Stomach (tissue), 9 donors: Measurements from ENCODE around the gene C16orf90. TPM values are rescaled to one million over a fixed set of nuclear protein-coding genes. Genes with fewer than 3 reads are reported as not detected.
"Not testable (repeated sequence)": the region's sequence is repeated elsewhere in the genome, so short reads cannot be mapped to it uniquely, and the experiment has no call there.

Source experiments
- DNase-seq, 2 donors: peaks; one replicate each; pipeline versions ENCODE4 v3.0.0 to v3.0.0-alpha.2; 2013 to 2019
- H3K27ac ChIP-seq, 5 donors: fragments of 200-600 bp in 4 of 5; sonication (generic) in 4 of 5; one replicate each; pipeline ENCODE4 v1.5.1; 2013 to 2019; ENCODE audit warnings: mild to moderate bottlenecking in 1 of 5, moderate library complexity in 1 of 5
- H3K27me3 ChIP-seq, 3 donors: fragments of 200-600 bp; sonication (generic); one replicate each; pipeline ENCODE4 v1.5.1; 2017 to 2019; ENCODE audit warnings: mixed run types in 1 of 3
- H3K36me3 ChIP-seq, 4 donors: fragments of 200-600 bp; sonication (generic); 1 replicate in 3 of 4; 2 replicates in 1 of 4; pipeline ENCODE4 v1.5.1; 2016 to 2019
- H3K4me1 ChIP-seq, 4 donors: fragments of 200-600 bp; sonication (generic); one replicate each; pipeline ENCODE4 v1.5.1; 2016 to 2019
- H3K4me3 ChIP-seq, 4 donors: fragments of 200-600 bp; sonication (generic) in 3 of 4; one replicate each; pipeline ENCODE4 v1.5.1; 2016 to 2019; ENCODE audit warnings: mild to moderate bottlenecking in 1 of 4
- H3K9me3 ChIP-seq, 4 donors: fragments of 200-600 bp; sonication (generic); one replicate each; pipeline ENCODE4 v1.5.1; 2016 to 2019
- EP300 ChIP-seq: sonication (generic); formaldehyde crosslinking; IDR thresholded peaks from one replicate; pipeline ENCODE4 v1.6.1; 2017; ENCODE audit warnings: antibody characterized with exemption
- POLR2A ChIP-seq, 4 donors: fragments of 450-650 bp; IDR thresholded peaks; one replicate each; pipeline ENCODE4 v1.6.1; 2016; ENCODE audit warnings: antibody characterized with exemption in 4 of 4, control low read depth in 2 of 4, mild to moderate bottlenecking in 1 of 4, moderate library complexity in 1 of 4
- POLR2AphosphoS5 ChIP-seq, 3 donors: sonication (generic); formaldehyde crosslinking; IDR thresholded peaks; one replicate each; pipeline ENCODE4 v1.6.1; 2016; ENCODE audit warnings: antibody characterized with exemption in 3 of 3
- WGBS, 5 donors: extraction: QIAGEN DNeasy Blood & Tissue Kit in 3 of 5; methylation state at CpG; one replicate each; pipeline versions ENCODE4 v1.1.5 to v1.1.7; 2013 to 2018; 5-methylcytosine and 5-hydroxymethylcytosine counted together
- intact Hi-C: fragments of 100-400 bp; cut with DNase I; formaldehyde crosslinking; loops from one replicate; pipeline ENCODE4 v1.15.1; 2023; ENCODE audit warnings: low total_unique reads
- polyA plus RNA-seq, 3 donors: library from polyadenylated mRNA; stranded (reverse); fragments of 200-250 nt; gene quantifications; one replicate each; pipeline ENCODE4 v1.2.3, GENCODE V29; 2013
- total RNA-seq, 5 donors: library from RNA; depleted of rRNA; stranded (reverse); fragments of >200 nt; gene quantifications; one replicate each; pipeline versions ENCODE4 v1.1.0 to v1.2.3, GENCODE V29; 2014 to 2016
- TF ChIP-seq, protein P1 (sequence below), 7 experiments: fragments of 450-650 bp in 4 of 7; fragments of 200-600 bp in 3 of 7; sonication (generic) in 3 of 7; IDR thresholded peaks; one replicate each; pipeline ENCODE4 v1.5.1; 2016 to 2019; ENCODE audit warnings: antibody characterized with exemption in 7 of 7, control low read depth in 2 of 7, mild to moderate bottlenecking in 1 of 7
- donor health status: healthy with polysubstance abuse.
- donor health status: Bipolar disorder and iron deficiency.
- donor health status: healthy.

The C16orf90 gene
- total and polyA plus RNA-seq, 8 donors, result not detected

GRCh38 chr16:3474136-3474779 is 21.0 kb downstream of the C16orf90 start:
- H3K9me3 ChIP-seq, result no peaks in the 10 kb centered on the region
- no peak overlapping the region for H3K27ac ChIP-seq
- WGBS, 5 donors, result 56 to 75% (median 71%) methylated on average over 14 to 16 of the region's 16 CpGs

DNA sequence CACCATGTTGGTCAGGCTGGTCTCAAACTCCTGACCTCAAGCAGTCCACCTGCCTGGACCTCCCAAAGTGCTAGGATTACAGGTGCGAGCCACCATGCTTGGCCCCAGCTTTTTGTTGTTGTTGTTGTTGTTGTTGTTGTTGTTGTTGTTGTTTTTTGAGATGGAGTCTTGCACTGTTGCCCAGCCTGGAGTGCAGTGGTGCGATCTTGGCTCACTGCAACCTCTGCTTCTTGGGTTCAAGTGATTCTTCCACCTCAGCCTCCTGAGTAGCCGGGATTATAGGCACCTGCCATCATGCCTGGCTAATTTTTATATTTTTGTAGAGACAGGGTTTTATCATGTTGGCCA is 21.7 kb downstream of the C16orf90 start:
- DNase-seq, intact Hi-C loops, H3K27me3 ChIP-seq, H3K4me3 ChIP-seq, H3K9me3 ChIP-seq, H3K27ac ChIP-seq: not testable (repeated sequence)
- H3K4me1 ChIP-seq, result peaks cover 20 to 76% (median 59%) of the 10 kb centered on the region in 4 donors
- 80 to 96% (median 85%) methylated on average over 3 of the region's 3 CpGs for WGBS, 5 donors
- H3K36me3 ChIP-seq, result peaks cover 0 to 57% (median 38%) of the 10 kb centered on the region in 4 donors

More at GRCh38 chr16:3474136-3474779, 21.0 kb downstream of the C16orf90 start:
- Histone ChIP-seq H3K36me3 (peaks cover 2 to 64% (median 45%) of the 10 kb centered on the region in 4 donors), H3K4me1 (peaks cover 15 to 69% (median 52%) of the 10 kb centered on the region in 4 donors), H3K27me3 (no peaks in the 10 kb centered on the region), H3K4me3 (no peak overlapping the region)
- intact Hi-C loops, result no loop called here
- TF ChIP-seq POLR2A (IDR thresholded peaks at IDR 0.05) (no peak), POLR2AphosphoS5 (IDR thresholded peaks at IDR 0.05) (no peak), EP300 (no peak)
- TF ChIP-seq, protein P1, sequence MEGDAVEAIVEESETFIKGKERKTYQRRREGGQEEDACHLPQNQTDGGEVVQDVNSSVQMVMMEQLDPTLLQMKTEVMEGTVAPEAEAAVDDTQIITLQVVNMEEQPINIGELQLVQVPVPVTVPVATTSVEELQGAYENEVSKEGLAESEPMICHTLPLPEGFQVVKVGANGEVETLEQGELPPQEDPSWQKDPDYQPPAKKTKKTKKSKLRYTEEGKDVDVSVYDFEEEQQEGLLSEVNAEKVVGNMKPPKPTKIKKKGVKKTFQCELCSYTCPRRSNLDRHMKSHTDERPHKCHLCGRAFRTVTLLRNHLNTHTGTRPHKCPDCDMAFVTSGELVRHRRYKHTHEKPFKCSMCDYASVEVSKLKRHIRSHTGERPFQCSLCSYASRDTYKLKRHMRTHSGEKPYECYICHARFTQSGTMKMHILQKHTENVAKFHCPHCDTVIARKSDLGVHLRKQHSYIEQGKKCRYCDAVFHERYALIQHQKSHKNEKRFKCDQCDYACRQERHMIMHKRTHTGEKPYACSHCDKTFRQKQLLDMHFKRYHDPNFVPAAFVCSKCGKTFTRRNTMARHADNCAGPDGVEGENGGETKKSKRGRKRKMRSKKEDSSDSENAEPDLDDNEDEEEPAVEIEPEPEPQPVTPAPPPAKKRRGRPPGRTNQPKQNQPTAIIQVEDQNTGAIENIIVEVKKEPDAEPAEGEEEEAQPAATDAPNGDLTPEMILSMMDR (IDR thresholded peaks at IDR 0.05), result no peak
- DNase-seq, result peak in 1 of 2 donors; percentile 33

DNA sequence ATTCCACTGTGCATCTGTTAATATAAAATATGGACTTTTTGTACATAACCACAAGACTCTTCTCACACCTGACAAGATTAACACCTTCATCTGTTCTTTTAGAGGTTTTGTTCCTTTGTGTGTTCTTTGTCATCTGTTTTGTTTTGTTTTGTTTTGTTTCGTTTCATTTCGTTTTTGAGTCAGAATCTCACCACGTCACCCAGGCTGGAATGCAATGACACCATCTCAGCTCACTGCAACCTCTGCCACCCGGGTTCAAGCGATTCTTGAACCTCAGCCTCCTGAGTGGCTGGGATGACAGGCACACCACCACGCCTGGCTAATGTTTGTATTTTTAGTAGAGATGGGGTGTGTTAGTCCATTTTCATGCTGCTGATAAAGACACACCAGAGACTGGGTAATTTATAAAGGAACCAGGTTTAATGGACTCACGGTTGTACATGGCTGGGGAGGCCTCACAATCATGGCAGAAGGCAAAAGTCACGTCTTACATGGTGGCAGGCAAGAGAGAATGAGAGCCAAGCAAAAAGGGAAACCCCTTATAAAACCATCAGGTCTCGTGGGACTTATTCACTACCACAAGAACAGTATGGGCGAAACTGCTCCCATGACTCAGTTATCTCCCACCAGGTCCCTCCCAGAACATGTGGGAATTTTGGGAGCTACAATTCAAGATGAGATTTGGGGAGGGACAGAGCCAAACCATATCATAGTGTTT is 22.3 kb downstream of the C16orf90 start:
- Histone ChIP-seq H3K36me3 (peaks cover 0 to 52% (median 33%) of the 10 kb centered on the region in 4 donors), H3K4me1 (peaks cover 26 to 81% (median 63%) of the 10 kb centered on the region in 4 donors), H3K27ac (no peak overlapping the region), H3K9me3 (no peaks in the 10 kb centered on the region), H3K27me3 (no peaks in the 10 kb centered on the region), H3K4me3 (no peak overlapping the region)
- no peak for DNase-seq
- TF ChIP-seq, protein P1 (IDR thresholded peaks at IDR 0.05), result no peak
- TF ChIP-seq POLR2A (IDR thresholded peaks at IDR 0.05) (no peak), POLR2AphosphoS5 (IDR thresholded peaks at IDR 0.05) (no peak), EP300 (no peak)
- intact Hi-C loops, result no loop called here
- 74 to 88% (median 80%) methylated on average over 10 of the region's 10 CpGs for WGBS, 5 donors

GRCh38 chr16:3471518-3472176 is 23.6 kb downstream of the C16orf90 start:
- no peaks in the 10 kb centered on the region for H3K27me3 ChIP-seq
- intact Hi-C loops, result no loop called here
- peaks cover 2 to 50% (median 30%) of the 10 kb centered on the region in 4 donors for H3K36me3 ChIP-seq
- H3K4me1 ChIP-seq, result peaks cover 34 to 95% (median 77%) of the 10 kb centered on the region in 4 donors
- TF ChIP-seq EP300, result no peak
- TF ChIP-seq, protein P1 (IDR thresholded peaks at IDR 0.05), result no peak
- no peak for TF ChIP-seq POLR2AphosphoS5 (IDR thresholded peaks at IDR 0.05)
- TF ChIP-seq POLR2A (IDR thresholded peaks at IDR 0.05), result no peak
- 87 to 93% (median 92%) methylated on average over 16 to 20 of the region's 20 CpGs for WGBS, 5 donors
- H3K9me3 ChIP-seq, result no peaks in the 10 kb centered on the region
- no peak overlapping the region for H3K4me3 ChIP-seq
- no peak for DNase-seq
- H3K27ac ChIP-seq, result no peak overlapping the region
